ENCODE measurements around the gene SPIN3.
A peak's percentile ranks its signal among the peaks of the same experiment; 100 is the strongest.
"Not testable (repeated sequence)": the region's sequence is repeated elsewhere in the genome, so short reads cannot be mapped to it uniquely, and the experiment has no call there.

Gene SPIN3

GRCh38 chrX:56995271-56995994, at the start of gene SPIN3:
Gene SPIN3, minus strand, starts transcription at chrX:56995541. Its CDS starts 594 bp downstream, at chrX:56994947.
- peak; percentile 86 for DNase-seq

DNA sequence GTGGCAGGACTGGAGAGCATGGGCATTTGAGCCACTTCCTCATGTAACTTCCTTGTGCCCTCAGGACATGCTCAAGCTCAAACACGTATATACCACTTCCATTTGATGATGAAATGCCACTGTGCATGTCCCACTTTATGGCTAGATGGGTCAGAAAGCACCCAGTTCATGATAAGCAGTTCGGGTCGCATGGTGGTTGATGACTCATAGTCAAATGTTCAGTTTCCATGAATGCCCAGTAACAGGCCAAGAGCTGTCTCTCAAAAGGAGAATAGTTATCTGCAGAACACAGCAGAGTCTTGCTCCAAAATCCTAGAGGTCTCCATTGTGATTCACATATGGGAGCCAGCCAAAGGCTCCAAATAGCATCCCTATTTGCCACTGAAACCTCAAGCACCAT, 48.9 kb upstream of the SPIN3 start:
- DNase-seq = no peak

DNA sequence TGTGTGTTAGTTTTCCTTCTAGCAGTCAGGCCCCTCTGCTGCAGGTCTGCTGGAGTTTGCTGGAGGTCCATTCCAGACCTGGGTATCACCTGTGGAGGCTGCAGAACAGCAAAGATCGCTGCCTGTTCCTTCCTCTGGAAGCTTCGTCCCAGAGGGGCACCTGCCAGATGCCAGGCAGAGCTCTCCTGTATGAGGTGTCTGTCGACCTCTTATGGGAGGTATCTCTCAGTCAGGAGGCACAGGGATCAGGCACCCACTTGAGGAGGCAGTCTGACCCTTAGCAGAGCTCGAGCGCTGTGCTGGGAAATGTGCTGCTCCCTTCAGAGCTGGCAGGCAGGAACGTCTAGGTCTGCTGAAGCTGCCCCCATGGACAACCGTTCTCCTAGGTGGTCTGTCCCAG, 41.9 kb upstream of the SPIN3 start:
- not testable (repeated sequence) for DNase-seq

- no peak for DNase-seq
Measured at GRCh38 chrX:56994375-56995270, 718 bp downstream of the SPIN3 start.

- no peak for DNase-seq
Measured at GRCh38 chrX:56987741-56988140, 7.6 kb downstream of the SPIN3 start.

DNA sequence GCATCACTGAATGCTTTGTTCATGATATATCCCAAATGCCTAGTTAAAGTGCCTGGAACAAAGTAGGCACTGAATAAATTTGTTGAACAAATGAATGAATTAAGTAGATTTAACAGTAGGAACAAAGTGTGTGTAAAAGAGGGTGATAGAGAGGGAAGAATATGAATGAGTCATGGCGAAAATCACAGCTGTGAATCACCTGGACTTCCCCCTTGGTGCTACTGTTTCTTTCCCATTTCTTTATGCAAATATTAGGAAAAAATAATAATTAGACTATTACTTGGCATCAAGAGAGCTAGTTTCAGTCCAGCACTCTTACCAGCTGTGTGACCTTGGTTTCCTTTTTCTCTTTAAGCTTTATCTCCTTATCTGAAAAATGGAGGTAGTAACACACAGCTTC, 9.2 kb downstream of the SPIN3 start:
- DNase-seq = no peak

GRCh38 chrX:56978172-56978571, 17.2 kb downstream of the SPIN3 start:
- DNase-seq = peak; percentile 55

- DNase-seq = peak; percentile 2
Measured at GRCh38 chrX:56975611-56976010, 19.7 kb downstream of the SPIN3 start.

GRCh38 chrX:56974408-56974807, 20.9 kb downstream of the SPIN3 start:
- DNase-seq = no peak

DNA sequence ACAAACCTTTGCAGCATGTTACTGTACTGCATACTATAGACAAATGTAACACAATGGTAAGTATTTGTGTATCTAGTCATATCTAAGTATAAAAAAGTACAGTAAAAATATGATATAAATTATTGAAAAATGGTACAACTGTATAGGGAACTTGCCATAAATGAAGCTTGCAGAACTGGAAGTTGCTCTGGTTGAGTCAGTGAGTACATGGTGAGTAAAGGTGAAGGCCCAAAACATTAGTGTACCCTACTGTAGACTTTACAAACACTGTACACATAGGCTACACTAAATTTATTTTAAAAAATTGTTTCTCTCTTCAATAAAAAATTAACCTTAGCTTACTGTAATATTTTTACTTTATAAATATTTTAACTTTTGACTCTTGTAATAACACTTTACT, 25.8 kb downstream of the SPIN3 start:
- DNase-seq = no peak

DNA sequence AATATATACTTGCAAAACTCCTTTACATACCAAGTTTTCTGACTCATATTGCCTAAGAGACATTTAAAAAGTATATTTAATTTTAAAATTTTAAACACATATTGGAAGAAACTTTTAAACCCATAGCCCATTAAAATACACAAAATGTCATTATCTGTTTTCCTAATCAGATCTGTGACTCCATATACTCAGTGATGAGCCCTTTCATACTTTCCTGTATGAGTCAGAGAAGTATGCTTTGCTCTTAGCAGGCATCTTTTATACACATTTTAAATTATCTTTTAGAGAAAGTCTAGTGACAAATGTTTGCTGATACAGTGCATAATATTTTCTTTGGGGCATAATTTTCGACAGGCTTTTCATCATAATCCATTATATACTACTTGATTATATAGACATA, 26.4 kb downstream of the SPIN3 start:
- no peak for DNase-seq

GRCh38 chrX:56963377-56963776, 32.0 kb downstream of the SPIN3 start:
- no peak for DNase-seq

DNA sequence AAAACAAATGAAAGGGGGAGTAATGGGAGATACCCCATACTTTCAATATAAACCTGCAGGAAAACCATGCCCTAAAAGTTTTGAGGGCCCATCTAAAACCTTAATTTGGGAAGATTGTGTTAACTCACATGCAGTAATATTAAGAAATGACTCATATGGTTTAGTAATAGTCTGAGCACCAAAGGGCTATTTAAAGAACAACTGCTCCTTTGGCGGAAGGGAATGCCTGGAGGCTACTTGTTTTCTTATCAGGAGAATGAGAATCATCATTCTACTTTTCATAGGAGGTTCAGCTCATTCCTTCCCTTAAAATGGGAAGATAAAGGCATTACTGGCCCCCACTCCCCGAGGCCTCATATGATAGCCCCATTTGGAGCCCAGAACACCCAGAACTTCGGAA, 47.6 kb downstream of the SPIN3 start:
- DNase-seq = no peak

- peak; percentile 89 for DNase-seq
Measured at GRCh38 chrX:56946201-56946600, 49.1 kb downstream of the SPIN3 start.

DNA sequence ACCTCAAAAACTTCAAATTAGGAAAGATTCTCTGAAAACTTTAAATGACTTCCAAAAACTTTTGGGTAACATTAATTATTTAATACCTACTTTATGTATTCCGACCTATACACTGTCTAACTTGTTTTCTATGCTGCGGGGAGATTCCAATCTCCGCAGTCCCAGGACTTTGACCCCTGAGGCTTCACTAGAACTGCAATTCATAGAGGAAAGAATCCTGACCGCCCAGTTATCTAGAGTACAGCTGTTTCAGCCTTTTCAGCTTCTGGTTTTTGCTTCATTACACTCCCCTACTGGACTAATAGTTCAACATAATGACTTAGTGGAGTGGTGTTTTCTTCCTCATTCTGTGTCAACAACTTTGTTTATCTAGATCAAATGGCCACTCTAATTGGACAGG, 50.1 kb downstream of the SPIN3 start:
- not testable (repeated sequence) for DNase-seq

- no peak for DNase-seq
Measured at GRCh38 chrX:56943264-56943663, 52.1 kb downstream of the SPIN3 start.

All from NCI-H345 (cell line).